NB4 (cell line): ENCODE measurements around the gene IL20.

Experiments used
- MYC ChIP-seq: IDR thresholded peaks from 2 replicates; pipeline ENCODE4 v1.6.1; 2011; ENCODE audit warnings: low read depth, low read length
- POLR2A ChIP-seq: IDR thresholded peaks from 2 replicates; pipeline ENCODE4 v1.6.1; 2011; ENCODE audit warnings: mild to moderate bottlenecking; ENCODE audit not compliant: insufficient read length; ENCODE audit errors: extremely low read depth
- TF ChIP-seq, protein P1 (sequence below): IDR thresholded peaks from one replicate; pipeline ENCODE4 v1.5.1; 2012; ENCODE audit warnings: low read depth, low read length

DNA sequence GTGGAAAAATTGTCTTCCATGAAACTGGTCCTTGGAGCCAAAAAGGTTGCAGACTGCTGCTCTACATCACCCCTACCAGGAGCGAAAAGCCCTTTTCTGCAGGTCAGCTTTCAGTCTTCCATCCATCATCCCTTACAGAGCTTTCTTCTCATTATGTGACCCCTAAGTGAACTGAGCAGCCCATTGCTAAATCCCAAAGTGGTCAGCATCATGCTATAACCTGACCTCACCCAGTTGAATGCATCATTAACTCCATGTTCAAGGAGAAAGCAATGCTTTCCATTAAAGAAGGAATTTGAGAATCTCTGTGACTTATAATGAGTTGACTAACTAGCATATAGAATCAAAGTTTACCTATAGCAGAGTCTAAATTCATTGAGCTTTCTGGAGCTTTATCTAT, 21.4 kb downstream of the IL20 start:
- TF ChIP-seq, protein P1, sequence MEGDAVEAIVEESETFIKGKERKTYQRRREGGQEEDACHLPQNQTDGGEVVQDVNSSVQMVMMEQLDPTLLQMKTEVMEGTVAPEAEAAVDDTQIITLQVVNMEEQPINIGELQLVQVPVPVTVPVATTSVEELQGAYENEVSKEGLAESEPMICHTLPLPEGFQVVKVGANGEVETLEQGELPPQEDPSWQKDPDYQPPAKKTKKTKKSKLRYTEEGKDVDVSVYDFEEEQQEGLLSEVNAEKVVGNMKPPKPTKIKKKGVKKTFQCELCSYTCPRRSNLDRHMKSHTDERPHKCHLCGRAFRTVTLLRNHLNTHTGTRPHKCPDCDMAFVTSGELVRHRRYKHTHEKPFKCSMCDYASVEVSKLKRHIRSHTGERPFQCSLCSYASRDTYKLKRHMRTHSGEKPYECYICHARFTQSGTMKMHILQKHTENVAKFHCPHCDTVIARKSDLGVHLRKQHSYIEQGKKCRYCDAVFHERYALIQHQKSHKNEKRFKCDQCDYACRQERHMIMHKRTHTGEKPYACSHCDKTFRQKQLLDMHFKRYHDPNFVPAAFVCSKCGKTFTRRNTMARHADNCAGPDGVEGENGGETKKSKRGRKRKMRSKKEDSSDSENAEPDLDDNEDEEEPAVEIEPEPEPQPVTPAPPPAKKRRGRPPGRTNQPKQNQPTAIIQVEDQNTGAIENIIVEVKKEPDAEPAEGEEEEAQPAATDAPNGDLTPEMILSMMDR = no peak
- no peak for TF ChIP-seq POLR2A
- TF ChIP-seq MYC = no peak
